Hematopoietic multipotent progenitor cell treated with erythropoietin and hydrocortisone succinate and interleukin-3 and kit ligand, for 15 days (in vitro differentiated cells): ENCODE measurements around the gene HPN.
A peak's percentile ranks its signal among the peaks of the same experiment; 100 is the strongest.
"Not testable (repeated sequence)": the region's sequence is repeated elsewhere in the genome, so short reads cannot be mapped to it uniquely, and the experiment has no call there.

Experiments used
- DNase-seq: peaks from one replicate; pipeline ENCODE4 v3.0.0-alpha.2; 2015; ENCODE audit warnings: low spot score

The HPN gene

DNA sequence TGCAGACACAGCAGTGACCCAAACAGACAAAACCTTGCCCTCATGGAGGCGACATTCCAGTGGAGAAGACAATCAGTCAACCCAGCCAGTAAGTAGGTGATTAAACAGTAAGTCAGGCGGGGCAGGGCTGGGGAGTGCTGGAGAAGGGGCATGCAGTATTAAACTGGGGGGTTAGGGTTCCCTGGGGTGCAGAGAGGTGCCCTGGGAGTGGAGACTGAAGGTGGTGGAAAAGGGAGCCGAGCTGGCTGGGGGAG is 42.9 kb downstream of the HPN start:
- no peak for DNase-seq

- DNase-seq: no peak
Observed at GRCh38 chr19:35085947-35086346, 44.4 kb downstream of the HPN start.

DNA sequence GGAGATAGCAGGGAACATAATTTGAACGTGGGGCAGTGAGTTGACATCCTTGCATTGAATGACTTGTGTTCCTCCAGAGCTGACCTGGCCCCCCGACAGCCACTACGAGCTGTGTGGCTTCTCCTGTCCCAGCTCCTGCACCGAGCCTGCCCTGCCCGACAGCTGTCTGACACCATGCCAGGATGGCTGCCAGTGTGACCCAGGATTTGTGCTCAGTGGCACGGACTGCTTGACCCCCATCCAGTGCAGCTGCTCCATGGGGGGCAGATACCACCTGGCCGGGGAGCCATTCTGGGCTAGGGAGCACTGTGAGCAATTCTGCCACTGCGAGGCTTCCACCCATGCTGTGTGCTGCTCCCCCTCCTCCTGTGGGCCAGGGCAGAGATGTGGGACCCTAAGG is 44.9 kb downstream of the HPN start:
- no peak for DNase-seq

DNA sequence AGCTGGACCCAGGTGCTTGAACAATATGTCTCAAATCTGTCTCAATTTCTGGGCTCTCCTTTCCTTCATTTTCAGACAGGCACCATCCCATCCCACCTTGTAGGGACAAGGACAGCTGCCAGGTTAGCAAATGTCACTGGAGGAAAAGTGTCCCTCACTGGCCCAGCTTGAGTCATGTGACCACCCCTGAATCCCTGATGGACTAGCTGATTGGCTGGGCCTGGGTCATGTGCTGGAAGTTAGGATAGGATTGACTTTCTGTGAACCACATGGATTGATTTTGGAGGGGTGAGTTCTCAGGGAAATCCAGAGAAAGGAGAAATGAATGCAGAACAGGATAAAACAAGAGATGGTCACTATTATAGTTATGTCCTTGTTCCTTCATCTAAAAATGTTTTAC is 45.9 kb downstream of the HPN start:
- DNase-seq: no peak

DNA sequence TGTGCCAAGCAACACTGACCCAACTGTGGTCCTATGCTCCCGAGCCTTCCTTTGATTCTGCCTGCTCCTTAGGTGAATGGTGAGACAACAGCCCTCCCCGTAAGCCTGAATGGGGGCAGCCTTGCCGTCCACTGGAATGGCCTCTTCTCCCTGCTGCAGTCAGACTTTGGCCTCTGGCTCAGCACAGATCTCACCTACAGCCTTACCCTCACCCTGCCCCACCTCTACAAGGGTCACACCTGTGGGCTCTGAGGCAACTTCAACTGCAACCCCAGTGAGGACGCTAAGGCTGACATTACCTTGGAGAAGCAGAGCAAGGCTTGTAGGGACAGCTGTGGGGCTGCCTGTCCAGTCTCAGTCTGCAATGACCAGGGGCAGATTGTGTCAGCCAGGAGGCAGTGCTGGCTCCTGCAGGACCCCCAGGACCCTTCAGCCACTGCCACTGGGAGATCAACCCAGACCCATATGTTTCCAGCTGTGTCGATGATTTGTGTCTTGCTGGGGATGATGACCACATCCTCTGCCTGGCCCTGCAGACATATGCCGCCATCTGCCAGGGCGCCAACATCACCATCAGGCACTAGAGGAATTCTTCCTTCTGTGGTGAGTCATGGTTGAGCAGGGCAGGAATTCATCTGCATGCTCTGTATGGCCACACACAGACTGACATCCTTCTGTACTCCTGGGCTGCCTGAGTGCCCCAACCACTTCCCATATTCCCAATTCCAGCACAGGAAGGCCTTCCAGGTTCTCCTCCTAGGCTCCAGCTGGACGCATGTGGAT is 46.8 kb downstream of the HPN start:
- DNase-seq: no peak

DNA sequence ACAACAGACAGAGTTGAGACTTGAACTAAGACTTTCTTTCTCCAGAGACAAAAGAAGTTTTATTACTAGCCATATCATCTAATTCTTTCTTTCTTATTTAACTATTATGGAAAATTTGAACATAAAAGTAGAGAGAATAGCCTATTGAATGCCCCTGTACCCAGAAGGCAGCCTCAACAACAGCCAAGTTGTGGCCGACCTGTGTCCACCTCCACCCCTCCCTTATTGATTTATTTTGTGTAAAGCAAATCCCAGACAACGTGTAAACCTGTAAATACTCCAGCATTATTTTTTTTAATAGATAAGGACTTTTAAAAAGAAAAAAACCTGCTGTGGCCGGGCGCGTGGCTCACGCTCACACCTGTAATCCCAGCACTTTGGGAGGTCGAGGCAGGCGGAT is 48.0 kb downstream of the HPN start:
- no peak for DNase-seq

DNA sequence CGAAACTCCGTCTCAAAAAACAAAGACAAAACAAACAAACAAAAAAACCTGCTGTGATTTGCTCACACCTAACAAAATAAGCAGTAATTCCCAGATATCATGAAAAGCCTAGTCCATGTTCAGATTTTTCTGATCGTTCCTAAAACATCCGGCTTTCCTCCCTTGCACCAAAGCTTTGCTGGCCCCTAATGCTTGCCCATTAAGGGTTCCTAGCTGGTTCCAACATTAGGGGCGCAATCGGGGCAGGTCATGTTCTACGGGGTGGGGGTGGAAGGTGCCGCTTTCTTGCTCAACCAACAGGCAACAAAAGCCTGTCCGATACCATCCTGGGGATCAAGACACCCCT is 48.6 kb downstream of the HPN start:
- DNase-seq: no peak

GRCh38 chr19:35090506-35091214 is 49.1 kb downstream of the HPN start:
- DNase-seq: peak; percentile 46

DNA sequence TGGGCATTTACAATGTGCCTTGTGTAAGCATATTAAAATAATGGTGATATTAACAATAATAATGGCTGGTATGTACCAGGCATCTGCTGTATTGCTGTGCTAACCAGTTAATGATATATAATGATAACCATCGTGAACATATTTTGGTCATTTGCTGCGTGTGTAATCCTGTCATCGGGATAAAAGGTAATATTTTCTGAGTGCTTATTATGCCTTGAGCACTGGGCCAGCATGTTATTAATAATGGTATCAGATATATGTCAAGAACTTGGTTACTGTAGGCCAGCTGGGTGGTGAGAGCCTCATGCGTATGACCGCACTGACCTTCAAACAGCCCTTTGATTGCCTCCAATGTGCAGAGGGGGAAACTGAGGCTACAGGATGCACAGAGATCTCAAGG is 51.9 kb downstream of the HPN start:
- DNase-seq: no peak

DNA sequence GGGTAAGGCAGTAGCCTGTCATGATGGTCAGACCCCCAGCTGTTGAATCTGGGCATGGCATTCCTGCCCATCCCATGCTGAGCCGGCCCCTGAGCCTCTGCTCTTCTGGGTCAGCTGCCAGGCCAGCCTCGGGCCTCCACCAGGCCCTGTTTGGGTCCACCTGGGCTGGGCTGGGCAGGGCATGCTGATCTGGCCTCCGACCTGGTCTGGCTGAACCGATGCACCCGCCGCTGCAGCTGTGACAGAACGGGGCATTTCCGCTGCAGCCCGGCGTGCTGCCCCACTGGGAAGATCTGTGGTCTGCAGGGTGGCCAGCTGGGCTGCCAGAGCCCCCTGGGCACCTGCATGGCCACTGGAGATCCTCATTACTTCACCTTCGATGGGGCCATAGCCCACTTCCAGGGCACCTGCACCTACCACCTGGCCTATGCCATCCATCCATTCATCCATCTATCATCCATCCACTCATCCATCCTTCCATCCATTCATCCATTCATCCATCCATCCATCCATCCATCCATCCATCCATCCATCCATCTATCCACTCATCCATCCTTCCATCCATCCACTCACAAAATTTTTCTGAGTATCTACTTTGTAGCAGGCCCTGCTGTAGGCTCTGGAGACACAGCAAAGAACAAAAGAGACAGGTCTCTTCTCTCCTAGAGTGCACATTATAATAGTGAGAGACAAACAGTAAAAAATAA is 52.6 kb downstream of the HPN start:
- DNase-seq: no peak

DNA sequence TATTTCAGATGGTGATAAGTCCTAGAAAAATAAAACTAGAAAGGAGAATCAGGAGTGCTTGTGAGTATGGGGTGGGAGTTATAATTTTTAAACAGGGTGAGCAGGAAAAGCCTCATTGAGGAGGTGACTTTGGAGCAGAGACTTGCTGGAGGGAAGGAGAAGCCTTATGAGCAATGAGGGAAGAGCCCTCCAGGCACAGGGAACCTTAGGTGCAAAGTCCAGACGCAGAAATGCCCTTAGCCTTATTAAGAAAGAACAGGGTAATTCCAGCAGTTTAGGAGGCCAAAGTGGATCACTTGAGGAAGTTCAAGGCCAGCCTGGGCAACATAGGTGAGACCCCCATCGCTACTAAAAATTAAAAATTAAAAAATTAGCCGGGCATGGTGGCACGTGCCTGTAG is 53.1 kb downstream of the HPN start:
- no peak for DNase-seq

DNA sequence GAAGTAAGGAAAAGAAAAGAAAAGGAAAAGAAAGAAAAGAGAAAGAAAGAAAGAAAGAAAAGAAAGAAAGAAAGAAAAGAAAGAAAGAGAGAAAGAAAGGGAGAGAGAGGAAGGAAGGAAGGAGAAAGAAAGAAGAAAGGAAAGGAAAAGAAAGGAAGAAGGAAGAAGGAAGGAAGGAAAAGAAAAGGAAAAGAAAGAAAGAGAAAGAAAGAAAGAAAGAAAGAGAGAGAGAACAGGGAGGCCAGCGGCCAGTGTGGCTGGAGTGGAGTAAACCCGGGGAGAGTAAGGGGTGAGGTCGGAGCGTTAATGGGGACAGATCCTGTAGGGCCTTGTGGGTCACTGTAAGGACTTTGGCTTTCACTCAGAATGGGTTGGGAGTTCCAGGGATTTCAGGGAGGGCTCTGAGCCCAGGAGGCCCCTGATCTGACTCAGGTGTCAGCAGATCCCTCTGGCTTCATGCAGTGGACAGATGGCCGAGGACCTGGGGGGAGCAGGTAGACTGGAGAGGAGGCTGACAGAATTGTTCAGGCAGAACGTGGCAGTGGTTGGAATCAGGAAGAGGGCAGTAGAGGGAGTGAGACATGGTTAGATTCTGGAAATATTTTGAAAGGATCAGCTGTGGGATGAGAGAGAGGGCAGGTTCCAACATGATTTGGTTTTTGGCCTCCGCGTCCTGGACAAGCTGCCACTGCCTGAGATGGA is 54.3 kb downstream of the HPN start:
- DNase-seq: no peak

DNA sequence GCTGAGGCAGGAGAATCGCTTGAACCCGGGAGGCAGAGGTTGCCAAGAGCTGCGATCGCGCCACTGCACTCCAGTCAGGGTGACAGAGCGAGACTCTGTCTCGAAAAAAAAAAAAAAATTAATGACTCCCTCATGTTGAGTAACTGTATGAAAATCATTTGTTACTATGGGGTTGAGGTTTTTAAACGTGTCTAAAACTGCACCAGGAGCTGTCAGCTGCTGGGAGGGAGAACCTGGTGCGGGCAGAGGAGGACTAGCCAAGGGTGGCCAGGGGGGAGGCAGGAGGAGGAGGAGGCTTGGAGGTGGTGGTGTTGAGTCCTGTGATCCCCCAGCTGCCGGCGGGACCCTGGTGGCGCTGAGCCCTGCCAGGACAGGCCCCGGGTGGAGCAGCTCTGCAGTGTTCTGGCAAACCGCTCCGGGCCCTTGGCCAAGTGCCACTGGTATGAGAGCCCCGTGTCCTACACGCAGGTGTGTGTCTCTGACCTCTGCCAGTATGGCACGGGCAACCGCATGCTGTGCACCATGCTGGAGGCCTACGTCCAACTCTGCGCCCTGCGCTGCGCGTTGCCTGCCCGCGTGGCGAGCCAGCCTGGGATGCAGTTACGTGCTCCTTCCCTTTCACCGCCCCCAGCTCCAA is 57.0 kb downstream of the HPN start:
- no peak for DNase-seq

- no peak for DNase-seq
Observed at GRCh38 chr19:35099155-35099896, 57.8 kb downstream of the HPN start.

- no peak for DNase-seq
Observed at GRCh38 chr19:35099897-35100275, 58.4 kb downstream of the HPN start.

DNA sequence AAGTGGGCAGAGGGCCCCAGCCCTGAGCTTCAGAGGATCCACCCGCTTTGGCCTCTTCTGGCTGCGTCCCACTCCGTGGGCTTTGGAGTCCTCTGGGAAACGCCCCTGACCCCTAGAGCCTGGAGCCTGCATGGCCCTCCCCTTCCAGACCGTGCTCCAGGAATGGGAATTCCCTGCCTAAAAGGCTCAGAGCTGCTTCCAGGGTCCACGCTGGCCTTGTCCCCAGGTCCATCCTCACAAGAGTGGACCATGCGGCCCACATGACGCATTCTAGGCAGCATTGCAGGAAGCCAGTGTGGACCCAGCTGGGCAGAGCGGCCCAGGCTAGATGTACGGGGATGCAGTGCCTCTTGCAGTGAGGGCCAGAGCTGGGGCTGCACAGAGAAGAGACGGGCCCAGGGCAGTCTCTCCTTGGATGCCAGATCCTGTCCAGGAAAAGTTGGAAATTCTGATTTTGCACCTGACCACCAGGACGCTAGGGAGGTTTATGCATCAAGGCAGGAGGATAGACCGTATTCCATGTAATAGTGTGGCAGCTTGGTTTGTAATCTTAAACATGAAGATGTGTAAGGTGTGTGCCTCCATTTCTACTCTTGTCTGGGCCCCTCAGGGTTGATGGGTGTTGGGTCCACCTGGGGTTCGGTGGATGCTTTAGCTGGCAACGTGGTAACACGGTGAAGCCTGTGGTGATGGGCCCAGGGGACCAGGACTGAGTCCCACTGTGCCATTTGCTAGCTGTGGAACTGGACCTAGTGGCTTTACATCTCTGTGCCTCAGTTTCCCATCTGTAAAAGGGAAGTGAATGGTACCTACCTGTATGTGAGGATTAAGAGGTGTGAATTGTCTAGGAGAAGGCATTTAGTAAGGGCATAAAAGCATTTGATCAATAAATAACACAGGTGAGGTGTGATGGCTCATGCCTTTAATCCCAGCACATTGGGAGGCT is 59.3 kb downstream of the HPN start:
- no peak for DNase-seq

DNA sequence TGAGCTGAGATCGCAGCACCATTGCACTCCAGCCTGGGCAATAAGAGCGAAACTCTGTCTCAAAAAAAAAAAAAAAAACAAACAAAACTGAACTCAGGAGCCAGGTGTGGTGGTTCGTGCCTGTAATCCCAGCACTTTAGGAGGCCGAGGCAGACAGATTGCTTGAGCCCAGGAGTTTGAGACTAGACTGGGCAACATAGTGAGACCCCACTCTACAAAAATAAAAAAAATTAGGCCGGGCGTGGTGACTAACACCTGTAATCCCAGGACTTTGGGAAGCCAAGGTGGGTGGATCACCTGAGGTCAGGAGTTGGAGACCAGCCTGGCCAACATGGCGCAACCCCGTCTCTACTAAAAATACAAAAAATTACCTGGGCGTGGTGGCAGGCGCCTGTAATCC is 60.4 kb downstream of the HPN start:
- DNase-seq: not testable (repeated sequence)

- not testable (repeated sequence) for DNase-seq
Observed at GRCh38 chr19:35103614-35104013, 62.1 kb downstream of the HPN start.

DNA sequence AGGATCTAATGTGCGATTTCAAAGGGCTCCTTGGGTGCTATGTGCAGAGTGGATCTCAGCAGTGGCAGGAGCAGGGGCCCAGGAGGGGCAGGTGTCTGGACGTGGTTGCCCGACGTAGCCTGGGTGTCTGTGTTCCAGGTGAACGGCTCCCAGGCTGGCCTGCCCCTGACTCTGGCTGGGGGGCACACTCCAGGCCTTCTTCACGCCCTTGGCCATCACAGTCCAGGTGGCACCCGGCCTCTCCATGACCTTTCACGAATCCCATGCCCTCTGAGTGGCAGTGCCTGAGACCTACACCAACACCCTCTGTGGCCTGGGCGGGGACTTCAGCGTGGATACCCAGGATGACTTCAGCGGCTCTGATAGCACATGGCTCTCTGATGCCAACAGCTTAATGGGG is 62.8 kb downstream of the HPN start:
- DNase-seq: no peak

GRCh38 chr19:35105047-35105410 is 63.5 kb downstream of the HPN start:
- no peak for DNase-seq
